CD4-positive, CD25-positive, alpha-beta regulatory T cell (primary cell): ENCODE results near the gene GABRB2. TPM values are rescaled to one million over a fixed set of nuclear protein-coding genes. Genes with fewer than 3 reads are reported as not detected.
"Not testable (repeated sequence)": the region's sequence is repeated elsewhere in the genome, so short reads cannot be mapped to it uniquely, and the experiment has no call there.

Experiments
- ATAC-seq, 2 donors: fragments of 150-1000 bp; cut with Tn5 transposase; one replicate each; pipeline ENCODE4 v1.10.0; 2021; ENCODE audit warnings: low read depth in 2 of 2, moderate number of reproducible peaks in 2 of 2, moderate library complexity in 1 of 2
- DNase-seq, 3 donors: peaks; one replicate each; pipeline versions ENCODE4 v3.0.0 to v3.0.0-alpha.2; 2012 to 2022; ENCODE audit warnings: mixed read lengths in 1 of 3
- H3K27ac ChIP-seq: one replicate; pipeline ENCODE4 v1.7.0; 2013; ENCODE audit warnings: mild to moderate bottlenecking, low read length; ENCODE audit not compliant: insufficient read depth, poor library complexity, severe bottlenecking
- H3K27me3 ChIP-seq: one replicate; pipeline ENCODE4 v1.7.0; 2013; ENCODE audit warnings: low read length; ENCODE audit not compliant: control insufficient read depth, insufficient read depth
- H3K36me3 ChIP-seq: one replicate; pipeline ENCODE4 v1.7.0; 2013; ENCODE audit warnings: mild to moderate bottlenecking, low read length, moderate library complexity; ENCODE audit not compliant: control insufficient read depth, insufficient read depth
- H3K4me1 ChIP-seq: 2 replicates; pipeline ENCODE4 v1.7.0; 2013; ENCODE audit warnings: mild to moderate bottlenecking, low read length; ENCODE audit not compliant: insufficient read depth, control insufficient read depth, poor library complexity, severe bottlenecking
- H3K4me3 ChIP-seq: one replicate; pipeline ENCODE4 v1.7.0; 2013; ENCODE audit warnings: low read depth, mild to moderate bottlenecking, low read length, moderate library complexity
- H3K9me3 ChIP-seq, 2 experiments: 1 replicate in 1 of 2; 2 replicates in 1 of 2; pipeline ENCODE4 v1.7.0; 2013; ENCODE audit warnings: low read length in 2 of 2, mild to moderate bottlenecking in 1 of 2, moderate library complexity in 1 of 2; ENCODE audit not compliant: control insufficient read depth in 2 of 2
- H3K27ac Mint-ChIP-seq, 3 donors: one replicate each; pipeline ENCODE4 v1.8.0; 2020 to 2022; ENCODE audit warnings: mild to moderate bottlenecking in 3 of 3, mixed read lengths in 3 of 3, moderate library complexity in 2 of 3
- H3K27me3 Mint-ChIP-seq: one replicate; pipeline ENCODE4 v1.8.0; 2022; ENCODE audit warnings: mild to moderate bottlenecking, mixed read lengths
- H3K36me3 Mint-ChIP-seq: one replicate; pipeline ENCODE4 v1.8.0; 2020; ENCODE audit warnings: mixed read lengths
- H3K4me1 Mint-ChIP-seq, 4 donors: one replicate each; pipeline ENCODE4 v1.8.0; 2020 to 2022; ENCODE audit warnings: mixed read lengths in 4 of 4, mild to moderate bottlenecking in 1 of 4
- H3K4me3 Mint-ChIP-seq, 4 donors: one replicate each; pipeline ENCODE4 v1.8.0; 2020 to 2022; ENCODE audit warnings: mild to moderate bottlenecking in 4 of 4, mixed read lengths in 4 of 4, moderate library complexity in 3 of 4
- H3K9me3 Mint-ChIP-seq, 7 donors: one replicate each; pipeline ENCODE4 v1.8.0; 2020 to 2022; ENCODE audit warnings: mixed read lengths in 7 of 7, mild to moderate bottlenecking in 3 of 7, moderate library complexity in 2 of 7
- polyA plus RNA-seq, 4 donors: library from polyadenylated mRNA; unstranded; fragments of 300-500 nt; fragmentation: Illumina TruSeq; gene quantifications; one replicate each; pipeline ENCODE4 v1.2.3, GENCODE V29; 2021
- total RNA-seq: library from RNA; stranded (reverse); gene quantifications from one replicate; pipeline ENCODE4 v1.2.3, GENCODE V29; 2022

GABRB2 gene
- total and polyA plus RNA-seq, 5 donors from 2014 or later: not detected

GRCh38 chr5:161535762-161536161 lies 10.8 kb downstream of the GABRB2 start:
- no peak overlapping the region for H3K4me3 ChIP-seq
- H3K4me3 Mint-ChIP-seq: no peak overlapping the region
- H3K9me3 ChIP-seq: no peaks in the 10 kb centered on the region
- H3K27ac Mint-ChIP-seq: no peak overlapping the region
- H3K27ac ChIP-seq: no peak overlapping the region
- no peaks in the 10 kb centered on the region for H3K9me3 Mint-ChIP-seq
- DNase-seq (no peak), ATAC-seq (no peak)
- no peaks in the 10 kb centered on the region for H3K36me3 ChIP-seq
- H3K4me1 ChIP-seq: no peaks in the 10 kb centered on the region
- no peaks in the 10 kb centered on the region for H3K36me3 Mint-ChIP-seq
- H3K27me3 Mint-ChIP-seq: no peaks in the 10 kb centered on the region
- H3K4me1 Mint-ChIP-seq: no peaks in the 10 kb centered on the region
- H3K27me3 ChIP-seq: no peaks in the 10 kb centered on the region

- ATAC-seq: no peak
- H3K9me3 ChIP-seq: no peaks in the 10 kb centered on the region
- no peaks in the 10 kb centered on the region for H3K27me3 ChIP-seq
- Mint-ChIP-seq H3K4me3 (no peak overlapping the region), H3K27ac (no peak overlapping the region), H3K36me3 (no peaks in the 10 kb centered on the region), H3K9me3 (peaks cover 0 to 2% (median 0%) of the 10 kb centered on the region in 7 donors), H3K4me1 (no peaks in the 10 kb centered on the region), H3K27me3 (no peaks in the 10 kb centered on the region)
- H3K27ac ChIP-seq: no peak overlapping the region
- H3K4me1 ChIP-seq: no peaks in the 10 kb centered on the region
- H3K36me3 ChIP-seq: no peaks in the 10 kb centered on the region
- DNase-seq: no peak
- no peak overlapping the region for H3K4me3 ChIP-seq
These were observed 15.8 kb downstream of the GABRB2 start for GRCh38 chr5:161530700-161531099.

- no peak overlapping the region for H3K27ac Mint-ChIP-seq
- no peak overlapping the region for H3K4me3 ChIP-seq
These were observed 32.6 kb downstream of the GABRB2 start for GRCh38 chr5:161513942-161514341.

GRCh38 chr5:161507591-161507990 lies 38.9 kb downstream of the GABRB2 start:
- H3K27ac ChIP-seq: no peak overlapping the region
- no peaks in the 10 kb centered on the region for H3K4me1 Mint-ChIP-seq
- H3K4me1 ChIP-seq: no peaks in the 10 kb centered on the region
- no peaks in the 10 kb centered on the region for H3K9me3 ChIP-seq
- H3K27me3 ChIP-seq: no peaks in the 10 kb centered on the region
- no peaks in the 10 kb centered on the region for H3K36me3 ChIP-seq
- no peak overlapping the region for H3K4me3 Mint-ChIP-seq
- DNase-seq (no peak), ATAC-seq (no peak)
- no peaks in the 10 kb centered on the region for H3K27me3 Mint-ChIP-seq
- no peak overlapping the region for H3K27ac Mint-ChIP-seq
- H3K36me3 Mint-ChIP-seq: no peaks in the 10 kb centered on the region
- no peak overlapping the region for H3K4me3 ChIP-seq
- peaks cover 0 to 1% (median 0%) of the 10 kb centered on the region in 7 donors for H3K9me3 Mint-ChIP-seq

More at GRCh38 chr5:161513942-161514341, 32.6 kb downstream of the GABRB2 start:
- H3K4me1 ChIP-seq: no peaks in the 10 kb centered on the region
- H3K9me3 ChIP-seq: no peaks in the 10 kb centered on the region
- H3K4me3 Mint-ChIP-seq: no peak overlapping the region
- H3K27me3 Mint-ChIP-seq: no peaks in the 10 kb centered on the region
- DNase-seq: no peak
- no peaks in the 10 kb centered on the region for H3K36me3 ChIP-seq
- no peaks in the 10 kb centered on the region for H3K4me1 Mint-ChIP-seq
- no peak overlapping the region for H3K27ac ChIP-seq
- no peak for ATAC-seq
- no peaks in the 10 kb centered on the region for H3K27me3 ChIP-seq
- H3K36me3 Mint-ChIP-seq: no peaks in the 10 kb centered on the region
- peaks cover 0 to 5% (median 2%) of the 10 kb centered on the region in 7 donors for H3K9me3 Mint-ChIP-seq

GRCh38 chr5:161505160-161505559 lies 41.4 kb downstream of the GABRB2 start:
- DNase-seq, H3K27ac Mint-ChIP-seq, H3K4me1 Mint-ChIP-seq: not testable (repeated sequence)

GRCh38 chr5:161498531-161498930 lies 48.0 kb downstream of the GABRB2 start:
- Histone ChIP-seq H3K4me3 (no peak overlapping the region), H3K4me1 (no peaks in the 10 kb centered on the region), H3K27me3 (no peaks in the 10 kb centered on the region), H3K27ac (no peak overlapping the region), H3K9me3 (no peaks in the 10 kb centered on the region), H3K36me3 (no peaks in the 10 kb centered on the region)
- no peaks in the 10 kb centered on the region for H3K27me3 Mint-ChIP-seq
- H3K4me3 Mint-ChIP-seq: no peak overlapping the region
- no peak overlapping the region for H3K27ac Mint-ChIP-seq
- peaks cover 0 to 5% (median 0%) of the 10 kb centered on the region in 7 donors for H3K9me3 Mint-ChIP-seq
- ATAC-seq: no peak
- no peak for DNase-seq
- no peaks in the 10 kb centered on the region for H3K36me3 Mint-ChIP-seq
- H3K4me1 Mint-ChIP-seq: no peaks in the 10 kb centered on the region

More at GRCh38 chr5:161505160-161505559, 41.4 kb downstream of the GABRB2 start:
- not testable (repeated sequence) for H3K27me3 ChIP-seq, H3K4me1 ChIP-seq, H3K36me3 ChIP-seq, H3K9me3 Mint-ChIP-seq, H3K4me3 Mint-ChIP-seq, ATAC-seq, H3K27me3 Mint-ChIP-seq, H3K4me3 ChIP-seq, H3K9me3 ChIP-seq, H3K36me3 Mint-ChIP-seq, H3K27ac ChIP-seq

- H3K4me1 Mint-ChIP-seq: no peaks in the 10 kb centered on the region
- no peak overlapping the region for H3K4me3 ChIP-seq
- H3K27ac ChIP-seq: no peak overlapping the region
- no peaks in the 10 kb centered on the region for H3K4me1 ChIP-seq
- no peaks in the 10 kb centered on the region for H3K36me3 Mint-ChIP-seq
- H3K9me3 Mint-ChIP-seq: peaks cover 0 to 1% (median 0%) of the 10 kb centered on the region in 7 donors
- H3K36me3 ChIP-seq: no peaks in the 10 kb centered on the region
- no peak for DNase-seq
- H3K9me3 ChIP-seq: no peaks in the 10 kb centered on the region
- no peak for ATAC-seq
- no peak overlapping the region for H3K4me3 Mint-ChIP-seq
- H3K27me3 ChIP-seq: no peaks in the 10 kb centered on the region
- H3K27me3 Mint-ChIP-seq: no peaks in the 10 kb centered on the region
- H3K27ac Mint-ChIP-seq: no peak overlapping the region
These were observed 62.8 kb downstream of the GABRB2 start for GRCh38 chr5:161483721-161484120.

GRCh38 chr5:161481922-161482321 lies 64.6 kb downstream of the GABRB2 start:
- Mint-ChIP-seq H3K27ac (no peak overlapping the region), H3K9me3 (peaks cover 0 to 1% (median 0%) of the 10 kb centered on the region in 7 donors), H3K27me3 (no peaks in the 10 kb centered on the region), H3K4me3 (no peak overlapping the region), H3K36me3 (no peaks in the 10 kb centered on the region), H3K4me1 (no peaks in the 10 kb centered on the region)
- Histone ChIP-seq H3K36me3 (no peaks in the 10 kb centered on the region), H3K9me3 (no peaks in the 10 kb centered on the region), H3K27ac (no peak overlapping the region), H3K27me3 (no peaks in the 10 kb centered on the region), H3K4me3 (no peak overlapping the region), H3K4me1 (no peaks in the 10 kb centered on the region)
- no peak for ATAC-seq
- no peak for DNase-seq
